HCT116 (cell line): ENCODE data around the gene VWF.

Experiments
- EGR1 ChIP-seq: IDR thresholded peaks from 2 replicates; pipeline ENCODE4 v1.6.1; 2012; ENCODE audit warnings: low read depth
- EZH2 ChIP-seq: fragments of 200-600 bp; sonication (generic); IDR thresholded peaks from 2 replicates; pipeline ENCODE4 v1.6.1; 2017; ENCODE audit warnings: antibody characterized with exemption, mixed run types
- JUND ChIP-seq: IDR thresholded peaks from 2 replicates; pipeline ENCODE4 v1.6.1; 2012
- POLR2A ChIP-seq: IDR thresholded peaks from 2 replicates; pipeline ENCODE4 v1.7.0; 2011; ENCODE audit warnings: borderline replicate concordance; ENCODE audit not compliant: insufficient read depth, insufficient read length; ENCODE audit errors: extremely low read depth
- POLR2AphosphoS5 ChIP-seq: IDR thresholded peaks from 2 replicates; pipeline ENCODE4 v1.6.1; 2011; ENCODE audit warnings: mild to moderate bottlenecking, low read depth, low read length, moderate library complexity
- RAD21 ChIP-seq: IDR thresholded peaks from 2 replicates; pipeline ENCODE4 v1.6.1; 2012; ENCODE audit warnings: low read depth, mild to moderate bottlenecking
- SIN3A ChIP-seq: IDR thresholded peaks from 2 replicates; pipeline ENCODE4 v1.6.1; 2012; ENCODE audit warnings: low read depth
- SP1 ChIP-seq: IDR thresholded peaks from 2 replicates; pipeline ENCODE4 v1.6.1; 2012; ENCODE audit warnings: low read depth
- ZNF274 ChIP-seq: fragments of 200-500 bp; sonication (Bioruptor generic); IDR thresholded peaks from 2 replicates; pipeline ENCODE4 v1.6.1; 2014; ENCODE audit warnings: mild to moderate bottlenecking, low read depth, low read length, inconsistent platforms
- TF ChIP-seq, protein P1 (sequence below), 3 experiments: fragments of 200-600 bp in 1 of 3; sonication (generic) in 1 of 3; IDR thresholded peaks in 2 of 3; conservative IDR thresholded peaks in 1 of 3; 2 replicates each; pipeline ENCODE4 v1.5.1; 2012 to 2017; ENCODE audit warnings: low read depth in 2 of 3, low read length in 2 of 3, antibody characterized with exemption in 1 of 3, borderline replicate concordance in 1 of 3, control low read depth in 1 of 3, mild to moderate bottlenecking in 1 of 3, mixed read lengths in 1 of 3, mixed run types in 1 of 3, moderate library complexity in 1 of 3; ENCODE audit not compliant: insufficient read depth in 1 of 3
- TF ChIP-seq, protein P2 (sequence below): IDR thresholded peaks from 2 replicates; pipeline ENCODE4 v1.6.1; 2011; ENCODE audit warnings: mild to moderate bottlenecking, low read length, moderate library complexity; ENCODE audit not compliant: insufficient replicate concordance; ENCODE audit errors: extremely low read depth
- TF ChIP-seq, protein P3 (sequence below): IDR thresholded peaks from 2 replicates; pipeline ENCODE4 v1.6.1; 2012

DNA sequence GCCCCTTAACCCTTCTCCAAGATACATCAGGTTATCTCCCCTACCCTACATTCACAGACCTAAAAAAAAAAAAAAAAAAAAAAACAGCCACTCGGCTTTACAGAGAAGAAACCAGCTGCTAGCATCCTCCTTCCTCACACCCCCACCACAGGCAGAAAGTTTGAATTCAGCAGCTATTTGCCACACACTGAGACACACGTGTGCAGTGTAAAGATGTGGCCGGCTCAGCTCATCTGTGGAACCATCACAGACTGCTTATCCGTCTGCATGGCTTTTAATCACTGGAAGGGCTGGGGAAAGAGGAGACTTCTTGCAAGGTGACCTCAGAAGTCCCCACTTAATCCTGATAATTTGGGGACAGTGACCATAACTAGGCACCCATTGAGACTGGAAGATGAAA lies 50.0 kb downstream of the VWF start:
- TF ChIP-seq POLR2A (no peak), JUND (no peak), POLR2AphosphoS5 (no peak), EZH2 (no peak), RAD21 (no peak), EGR1 (no peak), ZNF274 (no peak), SP1 (no peak), SIN3A (no peak)
- TF ChIP-seq, protein P1, sequence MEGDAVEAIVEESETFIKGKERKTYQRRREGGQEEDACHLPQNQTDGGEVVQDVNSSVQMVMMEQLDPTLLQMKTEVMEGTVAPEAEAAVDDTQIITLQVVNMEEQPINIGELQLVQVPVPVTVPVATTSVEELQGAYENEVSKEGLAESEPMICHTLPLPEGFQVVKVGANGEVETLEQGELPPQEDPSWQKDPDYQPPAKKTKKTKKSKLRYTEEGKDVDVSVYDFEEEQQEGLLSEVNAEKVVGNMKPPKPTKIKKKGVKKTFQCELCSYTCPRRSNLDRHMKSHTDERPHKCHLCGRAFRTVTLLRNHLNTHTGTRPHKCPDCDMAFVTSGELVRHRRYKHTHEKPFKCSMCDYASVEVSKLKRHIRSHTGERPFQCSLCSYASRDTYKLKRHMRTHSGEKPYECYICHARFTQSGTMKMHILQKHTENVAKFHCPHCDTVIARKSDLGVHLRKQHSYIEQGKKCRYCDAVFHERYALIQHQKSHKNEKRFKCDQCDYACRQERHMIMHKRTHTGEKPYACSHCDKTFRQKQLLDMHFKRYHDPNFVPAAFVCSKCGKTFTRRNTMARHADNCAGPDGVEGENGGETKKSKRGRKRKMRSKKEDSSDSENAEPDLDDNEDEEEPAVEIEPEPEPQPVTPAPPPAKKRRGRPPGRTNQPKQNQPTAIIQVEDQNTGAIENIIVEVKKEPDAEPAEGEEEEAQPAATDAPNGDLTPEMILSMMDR (IDR thresholded peaks at IDR 0.05 in 2 of 3, conservative IDR thresholded peaks at IDR 0.05 in 1 of 3; ENCODE audit: borderline replicate concordance in 1 of 3, insufficient read depth in 1 of 3, low read depth in 2 of 3, low read length in 2 of 3), result no peak
- TF ChIP-seq, protein P2, sequence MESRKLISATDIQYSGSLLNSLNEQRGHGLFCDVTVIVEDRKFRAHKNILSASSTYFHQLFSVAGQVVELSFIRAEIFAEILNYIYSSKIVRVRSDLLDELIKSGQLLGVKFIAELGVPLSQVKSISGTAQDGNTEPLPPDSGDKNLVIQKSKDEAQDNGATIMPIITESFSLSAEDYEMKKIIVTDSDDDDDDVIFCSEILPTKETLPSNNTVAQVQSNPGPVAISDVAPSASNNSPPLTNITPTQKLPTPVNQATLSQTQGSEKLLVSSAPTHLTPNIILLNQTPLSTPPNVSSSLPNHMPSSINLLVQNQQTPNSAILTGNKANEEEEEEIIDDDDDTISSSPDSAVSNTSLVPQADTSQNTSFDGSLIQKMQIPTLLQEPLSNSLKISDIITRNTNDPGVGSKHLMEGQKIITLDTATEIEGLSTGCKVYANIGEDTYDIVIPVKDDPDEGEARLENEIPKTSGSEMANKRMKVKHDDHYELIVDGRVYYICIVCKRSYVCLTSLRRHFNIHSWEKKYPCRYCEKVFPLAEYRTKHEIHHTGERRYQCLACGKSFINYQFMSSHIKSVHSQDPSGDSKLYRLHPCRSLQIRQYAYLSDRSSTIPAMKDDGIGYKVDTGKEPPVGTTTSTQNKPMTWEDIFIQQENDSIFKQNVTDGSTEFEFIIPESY, result no peak
- TF ChIP-seq, protein P3, sequence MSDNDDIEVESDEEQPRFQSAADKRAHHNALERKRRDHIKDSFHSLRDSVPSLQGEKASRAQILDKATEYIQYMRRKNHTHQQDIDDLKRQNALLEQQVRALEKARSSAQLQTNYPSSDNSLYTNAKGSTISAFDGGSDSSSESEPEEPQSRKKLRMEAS, result no peak
